OCI-LY3 (cell line): ENCODE data around the gene FHOD3.

Source experiments
- H2AFZ ChIP-seq: fragments of 200-600, 300-600 bp; shearing (Covaris generic); 2 replicates; pipeline ENCODE4 v1.6.0; 2014; ENCODE audit warnings: antibody characterized with exemption, low read depth, low read length
- H3K27ac ChIP-seq: fragments of 200-600, 300-600 bp; sonication (generic); 2 replicates; pipeline ENCODE4 v1.5.1; 2014; ENCODE audit warnings: mild to moderate bottlenecking, low read length, moderate library complexity, mixed read lengths
- H3K27me3 ChIP-seq: fragments of 200-600, 300-600 bp; sonication (generic); 2 replicates; pipeline ENCODE4 v1.6.1; 2014; ENCODE audit warnings: low read depth, low read length, mixed read lengths
- H3K36me3 ChIP-seq: fragments of 200-600, 300-600 bp; sonication (generic); replicated peaks from 2 replicates; pipeline ENCODE3; 2014; ENCODE audit warnings: low read depth, low read length, mixed read lengths
- H3K4me1 ChIP-seq: fragments of 300-600, 200-600 bp; sonication (generic); 2 replicates; pipeline ENCODE4 v1.6.1; 2014; ENCODE audit warnings: low read length, mixed read lengths
- H3K4me2 ChIP-seq: fragments of 200-600, 300-600 bp; sonication (generic); 2 replicates; pipeline ENCODE4 v1.6.1; 2014; ENCODE audit warnings: low read length, mixed read lengths
- H3K4me3 ChIP-seq: fragments of 300-600, 200-600 bp; sonication (generic); 2 replicates; pipeline ENCODE4 v1.5.1; 2014; ENCODE audit warnings: antibody characterized with exemption, mild to moderate bottlenecking, low read length, moderate library complexity
- H3K79me2 ChIP-seq: fragments of 300-600, 200-600 bp; shearing (Covaris generic); 2 replicates; pipeline ENCODE4 v1.6.1; 2014; ENCODE audit warnings: mild to moderate bottlenecking, low read length, mixed read lengths
- H3K9ac ChIP-seq: fragments of 300-600, 200-600 bp; shearing (Covaris generic); 2 replicates; pipeline ENCODE4 v1.6.0; 2014; ENCODE audit warnings: mild to moderate bottlenecking, low read length, moderate library complexity
- H3K9me3 ChIP-seq: fragments of 200-600, 300-600 bp; shearing (Covaris generic); 2 replicates; pipeline ENCODE4 v1.6.1; 2014; ENCODE audit warnings: low read length, mixed read lengths; ENCODE audit not compliant: insufficient read depth
- H4K20me1 ChIP-seq: fragments of 200-600, 300-600 bp; sonication (generic); 2 replicates; pipeline ENCODE4 v1.6.1; 2016; ENCODE audit warnings: low read length, mixed read lengths; ENCODE audit not compliant: insufficient read depth
- EZH2phosphoT487 ChIP-seq: fragments of 200-600 bp; shearing (Covaris generic); IDR thresholded peaks from 2 replicates; pipeline ENCODE4 v1.6.1; 2018; ENCODE audit warnings: antibody characterized with exemption, mixed run types, low read depth
- TF ChIP-seq, protein P1 (sequence below): fragments of 200-600, 300-600 bp; sonication (generic); IDR thresholded peaks from 2 replicates; pipeline ENCODE4 v1.5.1; 2014; ENCODE audit warnings: antibody characterized with exemption, low read length, low read depth

The FHOD3 gene

DNA sequence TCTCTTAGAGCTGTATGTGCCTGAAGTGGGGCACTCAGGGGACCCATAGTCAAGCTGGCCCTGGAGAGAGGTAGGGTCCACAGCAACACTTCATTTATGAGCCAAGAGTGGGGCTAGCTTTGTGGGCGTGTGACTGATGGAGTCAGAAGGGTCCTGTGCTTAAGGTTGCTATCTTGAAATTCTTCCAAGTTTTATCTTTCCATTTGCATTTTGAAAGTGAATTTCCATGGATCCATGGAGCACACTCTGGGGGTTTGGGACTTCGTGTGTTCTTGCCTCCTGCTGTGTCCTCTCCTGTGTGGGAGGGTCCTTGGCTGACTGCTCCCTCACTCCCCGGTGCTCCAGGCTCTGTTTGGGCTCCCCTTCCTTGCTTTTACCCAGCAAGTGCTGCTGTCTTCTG lies 50.8 kb downstream of the FHOD3 start:
- Histone ChIP-seq H3K27me3 (peaks cover 16% of the 10 kb centered on the region; the same call in 1 of the 2 replicates), H3K27ac (no peak overlapping the region), H3K9ac (no peak overlapping the region), H3K36me3 (no peaks in the 10 kb centered on the region), H2AFZ (no peak overlapping the region), H3K4me1 (no peaks in the 10 kb centered on the region), H3K79me2 (no peaks in the 10 kb centered on the region), H4K20me1 (no peaks in the 10 kb centered on the region), H3K4me2 (no peak overlapping the region), H3K9me3 (no peaks in the 10 kb centered on the region), H3K4me3 (no peak overlapping the region)
- TF ChIP-seq, protein P1, sequence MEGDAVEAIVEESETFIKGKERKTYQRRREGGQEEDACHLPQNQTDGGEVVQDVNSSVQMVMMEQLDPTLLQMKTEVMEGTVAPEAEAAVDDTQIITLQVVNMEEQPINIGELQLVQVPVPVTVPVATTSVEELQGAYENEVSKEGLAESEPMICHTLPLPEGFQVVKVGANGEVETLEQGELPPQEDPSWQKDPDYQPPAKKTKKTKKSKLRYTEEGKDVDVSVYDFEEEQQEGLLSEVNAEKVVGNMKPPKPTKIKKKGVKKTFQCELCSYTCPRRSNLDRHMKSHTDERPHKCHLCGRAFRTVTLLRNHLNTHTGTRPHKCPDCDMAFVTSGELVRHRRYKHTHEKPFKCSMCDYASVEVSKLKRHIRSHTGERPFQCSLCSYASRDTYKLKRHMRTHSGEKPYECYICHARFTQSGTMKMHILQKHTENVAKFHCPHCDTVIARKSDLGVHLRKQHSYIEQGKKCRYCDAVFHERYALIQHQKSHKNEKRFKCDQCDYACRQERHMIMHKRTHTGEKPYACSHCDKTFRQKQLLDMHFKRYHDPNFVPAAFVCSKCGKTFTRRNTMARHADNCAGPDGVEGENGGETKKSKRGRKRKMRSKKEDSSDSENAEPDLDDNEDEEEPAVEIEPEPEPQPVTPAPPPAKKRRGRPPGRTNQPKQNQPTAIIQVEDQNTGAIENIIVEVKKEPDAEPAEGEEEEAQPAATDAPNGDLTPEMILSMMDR, result no peak
- no peak for TF ChIP-seq EZH2phosphoT487

DNA sequence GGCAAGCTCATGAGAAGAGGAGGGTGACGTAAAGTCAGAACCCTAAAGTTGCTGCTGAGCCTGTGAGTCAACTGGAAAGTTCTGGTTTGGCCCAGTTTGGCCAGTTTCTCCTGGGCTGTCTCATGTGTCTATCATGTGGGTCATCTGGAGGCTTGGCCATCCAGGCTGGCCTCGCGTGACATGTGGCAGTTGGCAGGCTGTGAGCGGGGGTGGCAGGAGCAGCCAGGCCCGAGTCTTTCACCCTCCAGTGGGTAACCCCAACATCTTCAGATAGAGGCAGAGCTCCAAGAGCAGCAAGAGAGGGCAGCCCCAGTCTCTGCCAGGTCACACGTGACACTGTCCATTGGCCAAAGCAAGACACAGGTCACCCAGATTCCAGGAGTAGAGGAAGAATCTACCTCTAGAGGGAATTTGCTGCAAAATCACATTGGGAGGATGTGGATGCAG lies 51.5 kb downstream of the FHOD3 start:
- Histone ChIP-seq H3K9ac (no peak overlapping the region), H3K79me2 (no peaks in the 10 kb centered on the region), H3K36me3 (no peaks in the 10 kb centered on the region), H4K20me1 (no peaks in the 10 kb centered on the region), H2AFZ (no peak overlapping the region), H3K27me3 (peaks cover 17% of the 10 kb centered on the region; the same call in 1 of the 2 replicates), H3K9me3 (no peaks in the 10 kb centered on the region), H3K4me2 (no peak overlapping the region), H3K4me1 (no peaks in the 10 kb centered on the region), H3K4me3 (no peak overlapping the region), H3K27ac (no peak overlapping the region)
- TF ChIP-seq, protein P1, result no peak
- no peak for TF ChIP-seq EZH2phosphoT487

DNA sequence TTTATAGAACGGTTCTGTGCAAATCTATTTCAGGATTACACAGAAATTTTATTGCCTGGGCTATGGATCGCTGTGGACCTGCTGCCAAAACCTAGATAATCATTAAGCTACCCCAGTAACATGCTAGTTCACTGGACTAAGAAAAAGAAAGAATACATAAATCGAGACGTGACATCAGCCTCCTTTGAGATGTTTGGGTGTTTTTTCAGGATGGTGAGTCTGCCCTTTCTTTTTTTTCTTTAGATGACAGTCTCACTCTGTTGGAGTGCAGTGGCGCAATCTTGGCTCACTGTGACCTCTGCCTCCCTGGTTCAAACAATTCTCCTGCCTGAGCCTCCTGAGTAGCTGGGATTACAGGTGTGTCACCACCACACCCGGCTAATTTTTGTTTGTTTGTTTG lies 52.0 kb downstream of the FHOD3 start:
- H3K9me3 ChIP-seq, result no peaks in the 10 kb centered on the region
- no peaks in the 10 kb centered on the region for H4K20me1 ChIP-seq
- no peaks in the 10 kb centered on the region for H3K79me2 ChIP-seq
- TF ChIP-seq, protein P1, result no peak
- no peak for TF ChIP-seq EZH2phosphoT487
- no peak overlapping the region for H3K4me3 ChIP-seq
- H3K27ac ChIP-seq, result no peak overlapping the region
- H3K4me1 ChIP-seq, result no peaks in the 10 kb centered on the region
- no peak overlapping the region for H3K4me2 ChIP-seq
- peaks cover 17% of the 10 kb centered on the region; the same call in 1 of the 2 replicates for H3K27me3 ChIP-seq
- no peak overlapping the region for H2AFZ ChIP-seq
- H3K9ac ChIP-seq, result no peak overlapping the region
- H3K36me3 ChIP-seq, result no peaks in the 10 kb centered on the region

DNA sequence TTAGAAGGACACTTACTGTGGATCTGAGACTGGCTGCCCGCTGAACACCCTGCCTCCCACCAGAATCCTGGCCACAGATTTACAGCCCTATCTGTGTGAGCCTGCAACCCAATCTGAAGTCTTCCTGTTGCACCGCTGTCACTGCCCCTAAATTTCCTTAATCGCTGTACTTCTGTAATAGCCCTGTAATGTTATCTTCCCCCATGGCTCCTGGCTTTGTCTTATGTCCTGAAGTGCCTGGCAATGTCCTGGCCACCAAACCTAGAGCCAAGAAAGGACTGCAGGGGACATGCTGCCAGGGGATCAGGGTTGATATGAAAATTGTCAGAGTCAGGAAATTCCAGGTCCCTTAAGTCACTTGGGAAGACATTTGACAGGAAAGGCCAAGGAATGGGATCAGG lies 52.7 kb downstream of the FHOD3 start:
- Histone ChIP-seq H3K4me1 (no peaks in the 10 kb centered on the region), H4K20me1 (no peaks in the 10 kb centered on the region), H3K4me2 (no peak overlapping the region), H3K4me3 (no peak overlapping the region), H3K9me3 (no peaks in the 10 kb centered on the region), H3K27me3 (peaks cover 17% of the 10 kb centered on the region; the same call in 1 of the 2 replicates), H3K36me3 (no peaks in the 10 kb centered on the region), H2AFZ (no peak overlapping the region), H3K9ac (no peak overlapping the region), H3K27ac (no peak overlapping the region), H3K79me2 (no peaks in the 10 kb centered on the region)
- no peak for TF ChIP-seq EZH2phosphoT487
- TF ChIP-seq, protein P1, result no peak
